Eye (tissue), 1 donor: ENCODE measurements around the gene DLGAP4.
A peak's percentile ranks its signal among the peaks of the same experiment; 100 is the strongest.

ENCODE experiments used
- DNase-seq: peaks from one replicate; pipeline ENCODE4 v3.0.0-alpha.2; 2015

The DLGAP4 gene

GRCh38 chr20:36572701-36573102 is 266.6 kb downstream of the DLGAP4 start:
- DNase-seq: no peak

- DNase-seq: peak; percentile 96
Observed at GRCh38 chr20:36573103-36573797, 267.1 kb downstream of the DLGAP4 start, which contains the start of gene TGIF2. Gene TGIF2, plus strand, starts transcription at chr20:36573597. Its CDS starts 5,178 bp downstream, at chr20:36578775.

GRCh38 chr20:36573798-36574365 is 267.7 kb downstream of the DLGAP4 start:
- peak; percentile 76 for DNase-seq

GRCh38 chr20:36574366-36575135 is 268.4 kb downstream of the DLGAP4 start:
- peak; percentile 83 for DNase-seq

- no peak for DNase-seq
Observed at GRCh38 chr20:36576081-36576445, 269.9 kb downstream of the DLGAP4 start.
